Spleen (tissue), 11 donors: Measurements from ENCODE around the gene CFAP90. TPM values are rescaled to one million over a fixed set of nuclear protein-coding genes. Genes with fewer than 3 reads are reported as not detected.

Source experiments
- DNase-seq: peaks from one replicate; pipeline ENCODE4 v3.0.0-alpha.2; 2020
- H3K27ac ChIP-seq, 8 donors: fragments of 200-600 bp; sonication (generic) in 7 of 8; 1 replicate in 4 of 8; 2 replicates in 4 of 8; pipeline versions ENCODE4 v1.5.0 to v1.8.0; 2016 to 2021; ENCODE audit warnings: inconsistent platforms in 4 of 8, mild to moderate bottlenecking in 4 of 8, moderate library complexity in 1 of 8
- H3K27me3 ChIP-seq, 7 donors: fragments of 200-600 bp; sonication (generic) in 6 of 7; replicated peaks in 1 of 7; 1 replicate in 4 of 7; 2 replicates in 3 of 7; pipeline versions ENCODE4 v1.5.0 to v1.8.0; 2016 to 2021; ENCODE audit warnings: inconsistent platforms in 3 of 7, mild to moderate bottlenecking in 1 of 7
- H3K36me3 ChIP-seq, 6 donors: fragments of 200-600 bp; sonication (generic) in 5 of 6; 1 replicate in 4 of 6; 2 replicates in 2 of 6; pipeline versions ENCODE4 v1.5.0 to v1.8.0; 2016 to 2021; ENCODE audit warnings: inconsistent platforms in 2 of 6
- H3K4me1 ChIP-seq, 6 donors: fragments of 200-600 bp; sonication (generic) in 5 of 6; 1 replicate in 3 of 6; 2 replicates in 3 of 6; pipeline versions ENCODE4 v1.5.0 to v1.8.0; 2016 to 2021; ENCODE audit warnings: inconsistent platforms in 3 of 6
- H3K4me3 ChIP-seq, 8 donors: fragments of 200-600 bp; sonication (generic) in 7 of 8; 1 replicate in 4 of 8; 2 replicates in 4 of 8; pipeline versions ENCODE4 v1.5.0 to v1.8.0; 2016 to 2021; ENCODE audit warnings: inconsistent platforms in 4 of 8, mild to moderate bottlenecking in 4 of 8, moderate library complexity in 2 of 8
- H3K9me3 ChIP-seq, 8 donors: fragments of 200-600 bp; sonication (generic) in 7 of 8; 1 replicate in 4 of 8; 2 replicates in 4 of 8; pipeline versions ENCODE4 v1.5.0 to v1.8.0; 2016 to 2021; ENCODE audit warnings: inconsistent platforms in 4 of 8
- CTCF ChIP-seq, 11 experiments: fragments of 200-600 bp in 7 of 11; fragments of 450-650 bp in 4 of 11; sonication (generic) in 4 of 11; IDR thresholded peaks in 8 of 11; conservative IDR thresholded peaks in 3 of 11; 1 replicate in 7 of 11; 2 replicates in 4 of 11; pipeline versions ENCODE4 v1.4.0 to v1.8.0; 2016 to 2021; ENCODE audit warnings: antibody characterized with exemption in 11 of 11, inconsistent platforms in 4 of 11, mild to moderate bottlenecking in 1 of 11
- POLR2A ChIP-seq, 3 donors: fragments of 450-650 bp; IDR thresholded peaks; one replicate each; pipeline ENCODE4 v1.5.1; 2017; ENCODE audit warnings: antibody characterized with exemption in 3 of 3, mild to moderate bottlenecking in 1 of 3
- POLR2AphosphoS5 ChIP-seq, 3 donors: sonication (generic); formaldehyde crosslinking; IDR thresholded peaks; one replicate each; pipeline ENCODE4 v1.5.1; 2017; ENCODE audit warnings: antibody characterized with exemption in 3 of 3
- WGBS, 5 donors: extraction: QIAGEN DNeasy Blood & Tissue Kit in 3 of 5; methylation state at CpG; one replicate each; pipeline versions ENCODE4 v1.1.5 to v1.1.7; 2013 to 2018; 5-methylcytosine and 5-hydroxymethylcytosine counted together
- intact Hi-C: fragments of 100-400 bp; cut with DNase I; formaldehyde crosslinking; loops from one replicate; pipeline ENCODE4 v1.15.0; 2023; ENCODE audit warnings: low total_unique reads
- polyA plus RNA-seq, 3 donors: library from polyadenylated mRNA; stranded (reverse); fragments of 200-250 nt; gene quantifications; one replicate each; pipeline ENCODE4 v1.2.1, GENCODE V29; 2013
- total RNA-seq, 7 donors: library from RNA; depleted of rRNA in 3 of 7; stranded (reverse); fragments of >200 nt in 3 of 7; fragmentation: NEBNext Ultra II Directional in 4 of 7; extraction: Animal tissue kit (Norgen Biotek cat#: 25700) in 4 of 7; gene quantifications; one replicate each; pipeline versions ENCODE4 v1.1.0 to v1.2.1, GENCODE V29; 2016 to 2021
- donor health status: healthy with polysubstance abuse.
- donor health status: DM: no; HTN: no; CAD: no; lungs with moderate emphysema.
- donor health status: DM: no; HTN: no; CAD: no.
- donor health status: Bipolar disorder and iron deficiency.
- donor health status: healthy.
- donor health status: DM: no; HTN: no; CAD: no.
- donor health status: DM: yes; HTN: yes; CAD: no.

The CFAP90 gene
- total and polyA plus RNA-seq, 10 donors: 0.17 to 0.60 (median 0.27) TPM; not detected in 7

GRCh38 chr5:7844901-7845300, 6.0 kb downstream of the CFAP90 start:
- Histone ChIP-seq H3K4me3 (no peak overlapping the region), H3K27me3 (peaks cover 0 to 20% (median 15%) of the 10 kb centered on the region in 7 donors), H3K27ac (no peak overlapping the region), H3K4me1 (peaks cover 0 to 6% (median 5%) of the 10 kb centered on the region in 6 donors), H3K36me3 (no peaks in the 10 kb centered on the region), H3K9me3 (no peaks in the 10 kb centered on the region)
- TF ChIP-seq POLR2A (IDR thresholded peaks at IDR 0.05) (no peak), POLR2AphosphoS5 (IDR thresholded peaks at IDR 0.05) (no peak), CTCF (IDR thresholded peaks at IDR 0.05 in 8 of 11, conservative IDR thresholded peaks at IDR 0.05 in 3 of 11) (no peak)
- intact Hi-C loops: no loop called here
- no peak for DNase-seq

- Histone ChIP-seq H3K9me3 (no peaks in the 10 kb centered on the region), H3K36me3 (no peaks in the 10 kb centered on the region), H3K27me3 (no peaks in the 10 kb centered on the region), H3K27ac (no peak overlapping the region), H3K4me1 (no peaks in the 10 kb centered on the region), H3K4me3 (no peak overlapping the region)
- no peak for TF ChIP-seq CTCF (IDR thresholded peaks at IDR 0.05 in 8 of 11, conservative IDR thresholded peaks at IDR 0.05 in 3 of 11)
- no peak for TF ChIP-seq POLR2AphosphoS5 (IDR thresholded peaks at IDR 0.05)
- no peak for TF ChIP-seq POLR2A (IDR thresholded peaks at IDR 0.05)
- intact Hi-C loops: no loop called here
- WGBS, 5 donors: 62 to 78% (median 69%) methylated on average over 2 of the region's 2 CpGs
- no peak for DNase-seq
Observed at GRCh38 chr5:7842531-7842930, 8.4 kb downstream of the CFAP90 start.

GRCh38 chr5:7837403-7837802, 13.5 kb downstream of the CFAP90 start:
- no peaks in the 10 kb centered on the region for H3K36me3 ChIP-seq
- intact Hi-C loops: no loop called here
- H3K27ac ChIP-seq: no peak overlapping the region
- TF ChIP-seq POLR2A (IDR thresholded peaks at IDR 0.05) (no peak), POLR2AphosphoS5 (IDR thresholded peaks at IDR 0.05) (no peak)
- no peaks in the 10 kb centered on the region for H3K4me1 ChIP-seq
- DNase-seq: no peak
- no peaks in the 10 kb centered on the region for H3K9me3 ChIP-seq
- 65 to 83% (median 67%) methylated on average over 3 of the region's 3 CpGs for WGBS, 5 donors
- no peaks in the 10 kb centered on the region for H3K27me3 ChIP-seq
- no peak overlapping the region for H3K4me3 ChIP-seq

- Histone ChIP-seq H3K36me3 (no peaks in the 10 kb centered on the region), H3K4me1 (no peaks in the 10 kb centered on the region), H3K27me3 (peaks cover 0 to 5% (median 0%) of the 10 kb centered on the region in 7 donors), H3K4me3 (no peak overlapping the region), H3K9me3 (no peaks in the 10 kb centered on the region), H3K27ac (no peak overlapping the region)
- intact Hi-C loops: no loop called here
- WGBS, 5 donors: 79 to 90% (median 84%) methylated on average over 4 of the region's 4 CpGs
- no peak for TF ChIP-seq POLR2A (IDR thresholded peaks at IDR 0.05)
- TF ChIP-seq CTCF (IDR thresholded peaks at IDR 0.05 in 8 of 11, conservative IDR thresholded peaks at IDR 0.05 in 3 of 11): no peak
- TF ChIP-seq POLR2AphosphoS5 (IDR thresholded peaks at IDR 0.05): no peak
- DNase-seq: no peak
Observed at GRCh38 chr5:7834982-7835381, 16.0 kb downstream of the CFAP90 start.

GRCh38 chr5:7828269-7828668, 22.7 kb downstream of the CFAP90 start:
- Histone ChIP-seq H3K4me1 (no peaks in the 10 kb centered on the region), H3K36me3 (no peaks in the 10 kb centered on the region), H3K9me3 (no peaks in the 10 kb centered on the region), H3K27ac (no peak overlapping the region), H3K4me3 (no peak overlapping the region), H3K27me3 (peaks cover 0 to 9% (median 0%) of the 10 kb centered on the region in 7 donors)
- WGBS, 5 donors: 77 to 87% (median 80%) methylated on average over 10 of the region's 10 CpGs
- TF ChIP-seq POLR2A (IDR thresholded peaks at IDR 0.05): no peak
- TF ChIP-seq POLR2AphosphoS5 (IDR thresholded peaks at IDR 0.05): no peak
- TF ChIP-seq CTCF (IDR thresholded peaks at IDR 0.05 in 8 of 11, conservative IDR thresholded peaks at IDR 0.05 in 3 of 11): no peak
- intact Hi-C loops: no loop called here
- DNase-seq: no peak
